Measurements from ENCODE around the gene MTMR11. TPM values are rescaled to one million over a fixed set of nuclear protein-coding genes. Genes with fewer than 3 reads are reported as not detected.

Gene MTMR11
- total and polyA plus RNA-seq, 9 of the 15 experiments (the other 6 are each of a cell fraction or from before 2014, with no cell fraction given), result 0.09 to 1.6 (median 0.51) TPM

GRCh38 chr1:149885339-149886120 is 51.1 kb downstream of the MTMR11 start (continued):
- TF ChIP-seq ZNF695 (CRISPR knock-in tag; IDR thresholded peaks at IDR 0.05), result no peak
- peak; percentile 44 for TF ChIP-seq TAF1 (IDR thresholded peaks at IDR 0.05; ENCODE audit: control insufficient read depth, extremely low read depth, insufficient read depth, low read length, severe bottlenecking)
- 0 out of 4 replicates have a peak, but pooled peaks of 1 of the 2 experiments have one; percentile 11 for TF ChIP-seq RAD21 (CRISPR knock-in tag; conservative IDR thresholded peaks at IDR 0.05 in 1 of 2, IDR thresholded peaks at IDR 0.05 in 1 of 2)
- peak; percentile 87 for TF ChIP-seq LCOR (CRISPR knock-in tag; IDR thresholded peaks at IDR 0.05)
- no peak for TF ChIP-seq HMBOX1 (IDR thresholded peaks at IDR 0.05)
- TF ChIP-seq EGR1 (conservative IDR thresholded peaks at IDR 0.05), result 0 out of 2 replicates have a peak, but pooled peaks have one; percentile 36
- TF ChIP-seq RBFOX2 (IDR thresholded peaks at IDR 0.05; ENCODE audit: low read depth, low read length), result peak; percentile 74
- TF ChIP-seq ZNF511 (CRISPR knock-in tag; IDR thresholded peaks at IDR 0.05), result no peak
- no peak for TF ChIP-seq MCM2 (IDR thresholded peaks at IDR 0.05; ENCODE audit: low read depth)
- TF ChIP-seq ZNF3 (CRISPR knock-in tag; IDR thresholded peaks at IDR 0.05), result peak; percentile 49; the same call in 1 of the 2 replicates
- TF ChIP-seq HDAC1 (IDR thresholded peaks at IDR 0.05), result no peak
- no peak for TF ChIP-seq NCOA1 (IDR thresholded peaks at IDR 0.05; ENCODE audit: low read depth)
- no peak for TF ChIP-seq RBBP5 (IDR thresholded peaks at IDR 0.05; ENCODE audit: borderline replicate concordance, insufficient read depth, low read length, poor library complexity, severe bottlenecking)
- peak; percentile 88 for TF ChIP-seq ATF7 (IDR thresholded peaks at IDR 0.05)
- peak; percentile 99 for TF ChIP-seq ZC3H4 (CRISPR knock-in tag; IDR thresholded peaks at IDR 0.05; ENCODE audit: borderline replicate concordance)
- TF ChIP-seq SAFB2 (IDR thresholded peaks at IDR 0.05; ENCODE audit: borderline replicate concordance, low read depth, low read length, severe bottlenecking), result no peak
- no peak for TF ChIP-seq SETDB1 (IDR thresholded peaks at IDR 0.05; ENCODE audit: low read length)
- TF ChIP-seq FOXP1 (CRISPR knock-in tag; IDR thresholded peaks at IDR 0.05), result no peak
- TF ChIP-seq HEY1 (CRISPR knock-in tag; IDR thresholded peaks at IDR 0.05; ENCODE audit: borderline replicate concordance), result no peak; the same call in 1 of the 2 replicates
- no peak for TF ChIP-seq MLX (CRISPR knock-in tag; conservative IDR thresholded peaks at IDR 0.05)
- TF ChIP-seq SMC3 (conservative IDR thresholded peaks at IDR 0.05; ENCODE audit: insufficient read depth, low read depth, low read length), result 0 out of 2 replicates have a peak, but pooled peaks have one; percentile 7
- TF ChIP-seq SAFB (IDR thresholded peaks at IDR 0.05; ENCODE audit: borderline replicate concordance, low read depth, low read length), result no peak

Data from K562 (cell line).